Parathyroid adenoma (tissue), 2 donors: ENCODE results near the gene UPF3B.

ENCODE experiments used
- H2AFZ ChIP-seq: fragments of 300-600 bp; sonication (generic); one replicate; pipeline ENCODE4 v1.7.0; 2017; ENCODE audit warnings: antibody characterized with exemption, mild to moderate bottlenecking
- H3K27ac ChIP-seq: fragments of 300-600 bp; sonication (generic); one replicate; pipeline ENCODE4 v1.7.0; 2017
- H3K27me3 ChIP-seq: fragments of 300-600 bp; sonication (generic); one replicate; pipeline ENCODE4 v1.7.0; 2017; ENCODE audit warnings: low read length; ENCODE audit not compliant: control insufficient read depth, insufficient read depth
- H3K36me3 ChIP-seq: fragments of 300-600 bp; sonication (generic); one replicate; pipeline ENCODE4 v1.7.0; 2017; ENCODE audit warnings: low read length; ENCODE audit not compliant: control insufficient read depth, insufficient read depth
- H3K4me1 ChIP-seq: fragments of 300-600 bp; sonication (generic); one replicate; pipeline ENCODE4 v1.7.0; 2017; ENCODE audit warnings: control low read depth
- H3K4me2 ChIP-seq: fragments of 300-600 bp; sonication (generic); one replicate; pipeline ENCODE4 v1.7.0; 2017; ENCODE audit warnings: low read length
- H3K4me3 ChIP-seq: fragments of 300-600 bp; sonication (generic); one replicate; pipeline ENCODE4 v1.7.0; 2017; ENCODE audit warnings: low read depth, low read length
- H3K79me2 ChIP-seq: fragments of 300-600 bp; sonication (generic); one replicate; pipeline ENCODE4 v1.7.0; 2017; ENCODE audit warnings: control low read depth
- H3K9ac ChIP-seq: fragments of 300-600 bp; sonication (generic); one replicate; pipeline ENCODE4 v1.7.0; 2017; ENCODE audit warnings: mild to moderate bottlenecking
- H3K9me3 ChIP-seq: fragments of 300-600 bp; sonication (generic); one replicate; pipeline ENCODE4 v1.7.0; 2017; ENCODE audit warnings: low read length; ENCODE audit not compliant: control insufficient read depth
- TF ChIP-seq, protein P1 (sequence below): fragments of 300-600 bp; sonication (generic); IDR thresholded peaks from one replicate; pipeline ENCODE4 v1.7.0; 2017; ENCODE audit warnings: antibody characterized with exemption, mild to moderate bottlenecking
- donor health status: primary hyperparathyroidism.

UPF3B gene

GRCh38 chrX:119801253-119802221 lies 51.2 kb downstream of the UPF3B start:
- Histone ChIP-seq H2AFZ (no peak overlapping the region), H3K27ac (no peak overlapping the region), H3K36me3 (no peaks in the 10 kb centered on the region), H3K4me1 (no peaks in the 10 kb centered on the region), H3K4me2 (no peak overlapping the region), H3K9ac (no peak overlapping the region), H3K27me3 (no peaks in the 10 kb centered on the region), H3K79me2 (no peaks in the 10 kb centered on the region), H3K4me3 (no peak overlapping the region), H3K9me3 (no peaks in the 10 kb centered on the region)
- TF ChIP-seq, protein P1, sequence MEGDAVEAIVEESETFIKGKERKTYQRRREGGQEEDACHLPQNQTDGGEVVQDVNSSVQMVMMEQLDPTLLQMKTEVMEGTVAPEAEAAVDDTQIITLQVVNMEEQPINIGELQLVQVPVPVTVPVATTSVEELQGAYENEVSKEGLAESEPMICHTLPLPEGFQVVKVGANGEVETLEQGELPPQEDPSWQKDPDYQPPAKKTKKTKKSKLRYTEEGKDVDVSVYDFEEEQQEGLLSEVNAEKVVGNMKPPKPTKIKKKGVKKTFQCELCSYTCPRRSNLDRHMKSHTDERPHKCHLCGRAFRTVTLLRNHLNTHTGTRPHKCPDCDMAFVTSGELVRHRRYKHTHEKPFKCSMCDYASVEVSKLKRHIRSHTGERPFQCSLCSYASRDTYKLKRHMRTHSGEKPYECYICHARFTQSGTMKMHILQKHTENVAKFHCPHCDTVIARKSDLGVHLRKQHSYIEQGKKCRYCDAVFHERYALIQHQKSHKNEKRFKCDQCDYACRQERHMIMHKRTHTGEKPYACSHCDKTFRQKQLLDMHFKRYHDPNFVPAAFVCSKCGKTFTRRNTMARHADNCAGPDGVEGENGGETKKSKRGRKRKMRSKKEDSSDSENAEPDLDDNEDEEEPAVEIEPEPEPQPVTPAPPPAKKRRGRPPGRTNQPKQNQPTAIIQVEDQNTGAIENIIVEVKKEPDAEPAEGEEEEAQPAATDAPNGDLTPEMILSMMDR: no peak

GRCh38 chrX:119791437-119792231 lies 61.1 kb downstream of the UPF3B start, which contains the start of gene RPL39:
Gene RPL39, minus strand, starts transcription at chrX:119791630. Its CDS starts 54 bp downstream, at chrX:119791576.
- H3K36me3 ChIP-seq: no peaks in the 10 kb centered on the region
- H3K27me3 ChIP-seq: no peaks in the 10 kb centered on the region
- H3K27ac ChIP-seq: peak within 1 kb of the TSS; percentile 94
- peak within 1 kb of the TSS; percentile 84 for H3K9ac ChIP-seq
- TF ChIP-seq, protein P1: no peak
- H3K4me1 ChIP-seq: peaks cover 7% of the 10 kb centered on the region
- peak within 1 kb of the TSS; percentile 79 for H2AFZ ChIP-seq
- peaks cover 12% of the 10 kb centered on the region for H3K79me2 ChIP-seq
- H3K4me3 ChIP-seq: peak within 1 kb of the TSS; percentile 78
- no peaks in the 10 kb centered on the region for H3K9me3 ChIP-seq
- H3K4me2 ChIP-seq: peak within 1 kb of the TSS; percentile 79

- Histone ChIP-seq H3K79me2 (peaks cover 12% of the 10 kb centered on the region), H3K9me3 (no peaks in the 10 kb centered on the region), H2AFZ (peak overlapping the region; percentile 79), H3K27me3 (no peaks in the 10 kb centered on the region), H3K27ac (peak overlapping the region; percentile 94), H3K4me2 (peak overlapping the region; percentile 79), H3K36me3 (no peaks in the 10 kb centered on the region), H3K4me3 (peak overlapping the region; percentile 78), H3K4me1 (peaks cover 7% of the 10 kb centered on the region), H3K9ac (peak overlapping the region; percentile 84)
- TF ChIP-seq, protein P1: no peak
These were observed 61.8 kb downstream of the UPF3B start for GRCh38 chrX:119790977-119791436.

- H3K4me1 ChIP-seq: peaks cover 2% of the 10 kb centered on the region
- no peak overlapping the region for H3K27ac ChIP-seq
- TF ChIP-seq, protein P1: peak; percentile 17
- H2AFZ ChIP-seq: no peak overlapping the region
- no peak overlapping the region for H3K9ac ChIP-seq
- H3K27me3 ChIP-seq: no peaks in the 10 kb centered on the region
- no peaks in the 10 kb centered on the region for H3K36me3 ChIP-seq
- H3K9me3 ChIP-seq: no peaks in the 10 kb centered on the region
- H3K4me2 ChIP-seq: no peak overlapping the region
- H3K4me3 ChIP-seq: no peak overlapping the region
- peaks cover 5% of the 10 kb centered on the region for H3K79me2 ChIP-seq
These were observed 67.9 kb downstream of the UPF3B start for GRCh38 chrX:119784747-119785446.
